ENCODE data around the gene POMP.
A peak's percentile ranks its signal among the peaks of the same experiment; 100 is the strongest.

POMP gene

GRCh38 chr13:28704282-28704681 lies 45.4 kb downstream of the POMP start:
- TF ChIP-seq, protein P1, sequence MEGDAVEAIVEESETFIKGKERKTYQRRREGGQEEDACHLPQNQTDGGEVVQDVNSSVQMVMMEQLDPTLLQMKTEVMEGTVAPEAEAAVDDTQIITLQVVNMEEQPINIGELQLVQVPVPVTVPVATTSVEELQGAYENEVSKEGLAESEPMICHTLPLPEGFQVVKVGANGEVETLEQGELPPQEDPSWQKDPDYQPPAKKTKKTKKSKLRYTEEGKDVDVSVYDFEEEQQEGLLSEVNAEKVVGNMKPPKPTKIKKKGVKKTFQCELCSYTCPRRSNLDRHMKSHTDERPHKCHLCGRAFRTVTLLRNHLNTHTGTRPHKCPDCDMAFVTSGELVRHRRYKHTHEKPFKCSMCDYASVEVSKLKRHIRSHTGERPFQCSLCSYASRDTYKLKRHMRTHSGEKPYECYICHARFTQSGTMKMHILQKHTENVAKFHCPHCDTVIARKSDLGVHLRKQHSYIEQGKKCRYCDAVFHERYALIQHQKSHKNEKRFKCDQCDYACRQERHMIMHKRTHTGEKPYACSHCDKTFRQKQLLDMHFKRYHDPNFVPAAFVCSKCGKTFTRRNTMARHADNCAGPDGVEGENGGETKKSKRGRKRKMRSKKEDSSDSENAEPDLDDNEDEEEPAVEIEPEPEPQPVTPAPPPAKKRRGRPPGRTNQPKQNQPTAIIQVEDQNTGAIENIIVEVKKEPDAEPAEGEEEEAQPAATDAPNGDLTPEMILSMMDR (IDR thresholded peaks at IDR 0.05; ENCODE audit: control insufficient read depth, insufficient read depth, low read depth, low read length, missing control alignments) = no peak
- DNase-seq (ENCODE audit: low read depth) = no peak
- H3K4me3 ChIP-seq (ENCODE audit: control insufficient read depth, low read depth, low read length) = no peak overlapping the region

GRCh38 chr13:28704919-28705318 lies 46.0 kb downstream of the POMP start:
- DNase-seq (ENCODE audit: low read depth) = no peak
- H3K4me3 ChIP-seq (ENCODE audit: control insufficient read depth, low read depth, low read length) = no peak overlapping the region
- TF ChIP-seq, protein P1 (IDR thresholded peaks at IDR 0.05; ENCODE audit: control insufficient read depth, insufficient read depth, low read depth, low read length, missing control alignments) = no peak

GRCh38 chr13:28705461-28706083 lies 46.6 kb downstream of the POMP start:
- TF ChIP-seq, protein P1 (IDR thresholded peaks at IDR 0.05; ENCODE audit: control insufficient read depth, insufficient read depth, low read depth, low read length, missing control alignments) = no peak
- H3K4me3 ChIP-seq (ENCODE audit: control insufficient read depth, low read depth, low read length) = no peak overlapping the region
- peak; percentile 70 for DNase-seq (ENCODE audit: low read depth)

GRCh38 chr13:28707629-28708427 lies 48.9 kb downstream of the POMP start:
- peak; percentile 73 for DNase-seq (ENCODE audit: low read depth)
- TF ChIP-seq, protein P1 (IDR thresholded peaks at IDR 0.05; ENCODE audit: control insufficient read depth, insufficient read depth, low read depth, low read length, missing control alignments) = no peak
- H3K4me3 ChIP-seq (ENCODE audit: control insufficient read depth, low read depth, low read length) = no peak overlapping the region

GRCh38 chr13:28710161-28710560 lies 51.2 kb downstream of the POMP start:
- no peak for DNase-seq (ENCODE audit: low read depth)
- TF ChIP-seq, protein P1 (IDR thresholded peaks at IDR 0.05; ENCODE audit: control insufficient read depth, insufficient read depth, low read depth, low read length, missing control alignments) = no peak
- H3K4me3 ChIP-seq (ENCODE audit: control insufficient read depth, low read depth, low read length) = no peak overlapping the region

- TF ChIP-seq, protein P1 (IDR thresholded peaks at IDR 0.05; ENCODE audit: control insufficient read depth, insufficient read depth, low read depth, low read length, missing control alignments) = no peak
- no peak overlapping the region for H3K4me3 ChIP-seq (ENCODE audit: control insufficient read depth, low read depth, low read length)
- no peak for DNase-seq (ENCODE audit: low read depth)
These were observed 55.7 kb downstream of the POMP start for GRCh38 chr13:28714651-28715050.

Data from AG09309 (cell line).